Putamen (tissue), 1 donor: ENCODE measurements around the gene CLCN7.
A peak's percentile ranks its signal among the peaks of the same experiment; 100 is the strongest.

ENCODE experiments used
- DNase-seq: peaks from one replicate; pipeline ENCODE4 v3.0.0-alpha.2; 2016; ENCODE audit warnings: low spot score

The CLCN7 gene

DNA sequence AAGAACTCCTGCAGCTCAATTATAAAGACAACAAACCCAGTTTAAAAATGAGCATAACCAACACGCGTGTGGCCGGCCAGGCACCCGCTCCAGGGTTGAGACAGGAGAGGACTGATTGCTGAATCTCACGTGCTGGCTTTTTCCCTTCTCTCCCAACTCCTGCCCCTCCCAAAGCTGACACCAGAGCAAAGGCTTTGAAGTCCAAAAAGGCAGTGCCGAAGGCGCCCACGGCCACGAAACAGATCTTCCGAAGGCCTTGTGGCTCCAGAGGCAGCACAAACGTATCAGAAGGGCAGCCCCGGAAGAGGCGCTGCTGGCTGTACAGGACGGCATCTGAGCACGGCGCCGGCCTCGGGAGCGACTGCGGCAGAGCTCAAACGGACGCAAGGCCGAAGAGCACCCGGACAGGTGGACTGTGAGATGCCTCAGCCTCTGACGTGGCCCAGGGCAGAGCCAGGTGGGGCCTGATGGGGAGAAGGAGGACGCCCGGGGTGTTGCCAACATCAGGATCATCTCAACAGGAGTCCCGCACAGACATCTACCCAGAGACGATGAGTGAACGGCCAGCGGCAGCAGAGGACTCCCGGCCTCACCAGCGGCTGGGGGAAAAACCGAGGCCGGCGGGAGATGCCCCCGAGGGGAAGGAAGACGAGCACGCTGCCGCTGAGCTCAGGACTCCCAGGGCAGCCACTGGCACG lies 10.5 kb downstream of the CLCN7 start:
- DNase-seq: no peak

DNA sequence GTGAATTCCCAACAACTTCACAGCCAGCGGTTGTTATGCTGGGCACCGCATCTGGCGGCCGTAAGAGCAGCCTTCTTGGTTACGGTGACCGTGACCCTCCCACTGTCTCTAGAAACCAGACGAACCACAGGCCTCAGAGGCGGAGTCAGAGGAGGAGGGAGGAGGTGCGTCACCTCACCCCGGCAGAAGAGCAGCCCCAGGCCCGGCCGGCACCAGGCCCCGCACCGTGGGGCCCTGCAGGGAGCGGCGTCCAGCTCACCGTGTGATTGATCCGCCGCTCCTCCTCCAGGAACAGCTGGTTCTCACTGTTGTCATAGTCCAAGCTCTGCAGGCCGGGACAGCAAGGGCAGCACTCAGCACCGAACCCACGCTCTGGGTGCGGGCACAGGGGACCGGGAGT lies 13.7 kb downstream of the CLCN7 start:
- DNase-seq: no peak

DNA sequence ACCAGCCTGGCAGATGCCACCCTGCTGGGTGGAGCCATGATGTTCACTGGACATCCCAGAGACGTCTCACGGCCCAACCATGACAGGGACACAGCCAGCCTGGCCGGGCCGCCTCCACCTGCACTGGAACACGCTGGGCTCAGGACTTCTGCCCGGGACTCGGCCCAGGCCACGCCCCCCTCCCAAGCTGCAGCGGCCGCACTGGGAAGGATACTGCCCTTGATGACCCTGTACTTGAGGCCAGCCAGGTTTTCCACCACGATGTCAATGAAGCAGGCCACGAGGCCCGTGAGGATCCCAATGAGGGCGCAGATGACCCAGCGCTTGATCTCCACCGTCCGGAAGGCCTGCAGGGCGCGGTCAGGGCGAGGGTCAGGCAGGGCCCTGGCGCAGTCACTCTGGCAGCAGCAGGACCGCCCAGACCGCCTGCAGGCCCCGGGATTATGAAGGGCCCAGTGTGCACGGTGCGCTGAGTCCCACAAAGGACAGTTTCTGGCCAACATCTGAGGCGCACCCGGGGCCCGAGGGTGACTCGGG lies 14.2 kb downstream of the CLCN7 start:
- no peak for DNase-seq

DNA sequence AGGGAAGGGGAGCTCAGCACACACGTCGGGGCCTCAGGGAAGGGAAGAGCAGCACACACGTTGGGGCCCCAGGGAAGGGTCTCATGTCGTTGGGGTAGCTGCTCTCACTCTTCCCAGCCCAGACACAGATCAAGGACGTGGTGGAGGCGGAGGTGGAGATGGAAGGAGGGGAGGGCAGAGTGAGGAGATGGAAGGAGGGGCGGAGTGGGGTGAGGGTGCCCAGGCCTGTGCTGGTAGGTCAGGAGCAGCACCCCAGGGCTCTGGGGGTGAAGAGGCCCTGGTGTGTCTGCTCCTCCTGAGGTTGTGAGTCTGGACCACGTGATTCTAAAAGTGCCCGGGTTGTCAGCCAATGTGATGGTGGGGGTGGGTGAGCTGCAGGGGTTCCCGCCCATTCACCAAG lies 14.9 kb downstream of the CLCN7 start:
- no peak for DNase-seq

DNA sequence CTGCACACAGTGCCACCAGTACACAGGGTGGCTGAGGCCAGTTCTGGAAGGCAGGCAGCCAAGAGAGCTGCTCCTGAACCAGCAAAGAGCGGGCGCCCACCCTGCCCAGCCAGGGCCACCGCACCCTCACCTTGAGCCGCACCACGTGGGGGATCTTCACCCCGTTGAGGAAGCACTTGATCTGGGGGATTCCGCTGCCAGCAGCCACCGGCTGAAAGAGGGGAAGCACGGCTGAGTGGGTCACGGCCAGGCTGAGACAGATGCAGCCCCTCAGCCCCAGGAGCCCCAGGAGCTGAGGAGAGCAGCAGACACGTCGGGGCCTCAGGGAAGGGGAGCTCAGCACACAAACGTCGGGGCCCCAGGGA lies 15.9 kb downstream of the CLCN7 start:
- DNase-seq: no peak

DNA sequence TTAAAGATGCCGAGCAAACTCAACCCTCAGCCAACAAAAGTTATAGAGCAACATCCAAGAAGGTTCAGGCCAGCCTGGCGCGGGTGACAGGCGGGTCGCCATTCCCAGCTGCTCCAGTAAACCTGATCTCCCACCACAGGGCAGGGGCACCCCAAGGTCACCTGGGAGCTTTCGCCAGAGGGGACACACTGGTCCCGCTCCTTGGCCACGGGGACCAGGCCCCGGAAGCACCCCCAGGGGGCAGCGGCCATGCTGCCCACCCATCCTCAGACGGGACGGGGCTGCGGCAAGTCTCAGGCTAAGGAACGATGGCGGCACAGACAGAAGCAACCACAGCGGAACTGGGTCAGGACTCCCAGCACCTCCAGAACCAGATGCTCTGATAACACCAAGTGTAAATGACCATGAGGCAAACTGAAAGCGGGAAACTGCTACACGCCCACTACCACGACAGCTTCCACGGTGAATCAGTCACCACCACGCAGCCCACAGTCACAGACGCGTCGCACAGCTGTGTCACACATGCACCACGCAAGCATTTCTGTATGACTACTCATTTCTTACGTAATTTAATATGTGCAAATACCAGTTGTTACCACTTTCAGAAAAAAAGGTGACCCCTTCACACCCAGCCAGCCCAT lies 16.4 kb downstream of the CLCN7 start:
- peak; percentile 8 for DNase-seq

DNA sequence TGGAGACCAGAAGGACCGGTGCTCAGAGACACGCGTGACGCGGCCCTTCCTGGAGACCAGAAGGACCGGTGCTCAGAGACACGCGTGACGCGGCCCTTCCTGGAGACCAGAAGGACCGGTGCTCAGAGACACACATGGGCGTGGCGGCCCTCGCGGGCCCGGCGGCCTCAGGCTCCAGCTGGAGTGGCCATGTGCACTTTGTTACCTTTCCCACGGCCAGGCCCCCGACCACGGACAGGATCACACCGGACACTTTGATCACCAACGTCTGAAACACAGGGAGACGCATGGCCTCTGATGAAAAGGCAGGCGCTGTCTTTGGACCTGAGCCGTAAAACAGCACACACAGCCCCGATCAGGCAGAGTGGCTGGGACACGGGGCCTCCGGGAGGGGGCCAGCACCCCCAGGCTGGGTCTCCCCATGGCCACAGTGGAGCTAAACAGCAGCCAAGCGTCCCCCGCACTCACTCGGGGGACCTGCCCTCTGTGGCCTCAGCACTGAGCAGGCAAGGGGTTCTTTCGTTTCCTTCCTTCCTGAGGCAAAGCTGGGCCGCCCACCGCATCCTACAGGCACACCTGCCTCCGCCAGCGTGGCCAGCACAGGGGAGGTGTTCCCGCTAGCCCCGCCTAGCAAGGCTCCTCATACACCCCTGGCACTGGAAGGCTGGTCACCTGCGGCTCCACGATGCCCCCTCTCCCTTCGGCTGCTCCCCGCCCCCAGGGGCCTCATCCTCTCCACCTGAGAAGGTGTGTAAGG lies 17.2 kb downstream of the CLCN7 start:
- no peak for DNase-seq

DNA sequence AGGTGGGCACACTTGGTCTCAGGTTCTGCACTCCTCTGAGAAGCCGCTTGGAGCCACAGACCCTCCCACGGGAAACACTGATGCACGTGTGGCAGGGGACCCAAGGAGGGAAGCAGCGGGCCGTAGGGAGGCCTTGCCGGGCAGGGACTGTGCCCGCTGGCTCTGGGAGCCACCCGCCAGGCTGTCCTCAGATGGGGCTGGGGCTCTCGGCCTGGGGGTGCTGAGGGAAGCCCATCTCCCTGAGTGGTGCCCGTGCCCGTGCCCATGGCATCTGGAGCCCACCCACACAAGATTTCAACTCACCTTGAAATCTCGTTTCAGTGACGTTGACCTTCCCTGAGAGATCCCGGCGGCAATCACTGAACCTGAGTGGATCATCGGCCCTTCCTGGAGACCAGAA lies 17.9 kb downstream of the CLCN7 start:
- DNase-seq: no peak

DNA sequence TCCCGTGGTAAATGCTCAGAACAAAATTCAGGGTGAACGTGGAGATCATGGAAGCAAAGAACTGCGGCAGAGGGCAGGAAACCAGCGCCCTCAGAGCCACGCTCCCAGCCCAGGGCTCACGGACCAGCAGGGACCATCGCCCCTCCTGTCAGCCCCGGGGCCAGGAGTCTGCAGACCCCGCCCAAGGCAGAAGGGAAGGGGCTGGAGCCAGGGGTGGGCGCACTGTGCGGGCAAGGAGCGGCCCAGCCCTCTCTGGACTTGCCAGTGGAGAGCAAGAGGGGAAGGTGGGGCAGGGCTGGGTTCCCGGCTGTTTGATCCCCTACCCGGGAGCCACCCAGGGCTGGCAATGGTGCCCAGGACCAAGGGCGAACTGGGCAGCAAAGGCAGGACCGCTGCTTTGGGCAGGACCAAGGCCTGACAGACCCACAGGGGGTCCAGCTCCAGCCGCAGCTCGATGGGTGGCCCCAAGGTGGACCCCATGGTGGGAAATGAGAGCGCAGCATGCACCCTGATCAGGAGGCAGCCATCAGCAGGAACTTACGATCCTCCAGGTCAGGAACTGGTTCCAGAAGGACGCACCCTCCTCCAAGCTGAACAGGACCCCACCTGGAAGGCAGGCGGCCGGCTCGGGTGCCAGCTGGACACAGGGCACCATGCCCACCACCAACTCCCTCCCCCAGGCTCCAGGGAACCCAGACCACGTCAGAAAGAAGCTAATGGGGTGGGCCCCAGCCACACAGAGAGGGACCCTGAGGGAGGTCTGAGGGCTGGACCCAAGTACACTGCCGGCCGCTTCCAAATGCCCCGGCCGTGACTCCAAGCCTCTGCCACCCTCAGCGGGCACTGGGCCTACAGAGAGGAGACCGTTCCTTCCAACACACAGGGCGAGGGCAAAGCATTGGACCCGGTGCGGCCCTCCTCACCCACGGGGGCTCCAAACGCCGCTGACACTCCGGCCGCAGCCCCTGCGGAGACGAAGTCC lies 19.3 kb downstream of the CLCN7 start:
- DNase-seq: no peak

DNA sequence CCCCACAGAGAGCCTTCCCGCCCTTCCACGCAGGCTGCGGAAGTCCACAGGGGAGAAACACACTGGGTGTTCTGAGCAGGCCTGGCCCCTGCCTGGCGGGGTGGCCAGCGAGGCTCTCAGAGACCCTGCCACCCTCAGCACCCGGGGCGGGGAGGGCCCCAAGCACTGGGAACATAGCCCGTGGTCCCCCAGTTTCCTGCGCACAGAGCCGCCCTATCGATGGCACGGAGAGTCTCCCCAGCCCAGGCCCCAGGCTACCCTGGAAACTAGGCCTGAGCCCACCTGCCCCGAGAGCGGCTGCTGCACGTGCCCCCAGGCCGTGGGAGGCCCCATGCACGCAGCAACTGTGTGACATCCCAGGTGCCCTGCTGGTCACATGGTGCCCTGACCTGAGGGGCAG lies 20.3 kb downstream of the CLCN7 start:
- no peak for DNase-seq

DNA sequence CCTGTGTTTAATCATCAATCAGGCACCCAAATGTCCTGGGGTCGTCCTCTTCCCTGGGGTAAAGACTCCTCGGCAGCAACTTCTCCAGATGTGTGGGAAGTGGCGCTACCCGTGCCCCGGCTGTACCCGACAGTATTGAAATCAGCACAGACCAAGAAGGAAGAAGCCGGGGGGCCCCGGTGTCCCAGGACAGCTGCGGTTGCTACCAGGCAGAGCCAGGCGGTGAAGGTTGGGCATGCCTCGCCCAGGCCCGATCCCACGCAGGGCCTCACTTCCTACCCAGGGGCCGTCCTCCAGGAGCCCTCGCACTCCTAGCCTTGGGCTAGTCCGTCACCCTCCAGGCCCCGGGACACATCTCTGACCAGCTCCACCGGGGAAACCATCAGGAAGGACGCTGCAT lies 21.5 kb downstream of the CLCN7 start:
- DNase-seq: no peak

DNA sequence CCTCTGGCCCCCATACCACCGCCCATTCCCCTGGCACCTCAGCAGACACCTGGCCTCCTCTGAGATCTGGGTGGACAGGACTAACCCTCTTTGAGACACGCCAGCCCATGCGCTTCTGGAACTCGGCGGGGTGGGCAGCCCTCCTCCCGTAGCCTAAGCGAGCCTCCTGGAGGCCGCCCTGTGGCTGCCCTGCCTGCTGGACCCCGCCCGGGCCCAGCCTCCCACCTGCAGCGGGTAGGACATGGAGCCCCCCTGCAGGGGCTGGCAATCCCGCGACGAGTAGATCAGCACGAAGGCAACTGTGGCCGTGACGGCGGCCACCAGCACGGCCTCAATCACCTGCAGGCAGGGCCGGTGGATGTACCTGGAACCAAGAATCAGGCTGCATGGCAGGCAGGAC lies 22.3 kb downstream of the CLCN7 start:
- DNase-seq: no peak

DNA sequence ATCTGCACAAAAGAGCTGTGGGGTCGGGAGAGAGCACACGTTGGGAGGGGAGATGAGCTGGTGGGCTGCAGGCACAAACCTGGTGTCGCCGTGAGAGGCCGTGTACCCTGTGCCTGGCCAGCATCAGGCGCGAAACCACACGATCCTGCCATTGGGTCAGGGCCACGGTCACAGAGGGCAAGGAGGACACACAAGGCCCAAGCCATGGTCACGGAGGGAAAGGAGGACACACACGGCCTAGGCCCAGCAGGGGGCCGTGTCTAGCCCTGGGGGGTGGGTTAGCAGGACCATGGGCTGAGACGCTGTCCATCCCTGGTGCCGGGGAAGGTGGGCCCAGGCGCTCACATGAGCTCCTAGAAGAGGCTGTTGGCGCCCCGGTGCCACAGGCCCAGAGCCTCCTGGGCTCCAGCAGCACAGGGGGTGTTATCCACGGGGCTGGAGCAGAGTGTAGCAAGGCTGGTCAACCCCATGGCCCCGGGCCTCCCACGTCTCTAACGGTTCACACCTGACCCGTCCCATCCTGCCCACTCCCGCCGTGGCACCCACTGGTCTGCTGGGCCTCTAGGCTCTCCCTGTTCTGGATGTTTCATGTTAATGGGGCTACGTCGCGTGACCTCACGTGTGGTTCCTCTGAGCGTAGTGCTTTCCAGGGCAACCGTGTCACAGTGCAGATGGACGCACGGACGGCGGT lies 23.0 kb downstream of the CLCN7 start:
- DNase-seq: no peak

DNA sequence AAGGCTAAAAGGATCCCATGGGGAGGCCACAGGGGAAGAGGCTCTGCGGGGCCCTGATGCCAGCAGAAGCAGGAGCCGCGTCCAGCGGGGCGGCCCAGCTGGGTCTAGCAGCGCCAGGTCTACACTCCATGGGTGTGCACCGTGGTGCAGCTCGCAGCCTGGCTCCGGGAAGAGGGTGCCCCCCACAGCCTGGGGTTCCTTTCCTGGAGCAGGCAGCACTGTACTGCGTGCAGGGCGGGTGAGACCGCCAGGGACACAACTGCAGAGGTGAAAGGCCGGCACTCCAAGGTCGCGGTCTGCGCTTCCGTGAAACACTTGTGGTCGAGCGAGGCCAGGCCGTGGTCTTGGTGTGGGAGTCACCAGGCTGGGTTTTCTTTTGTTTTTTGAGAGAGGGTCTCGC lies 24.0 kb downstream of the CLCN7 start:
- DNase-seq: no peak

DNA sequence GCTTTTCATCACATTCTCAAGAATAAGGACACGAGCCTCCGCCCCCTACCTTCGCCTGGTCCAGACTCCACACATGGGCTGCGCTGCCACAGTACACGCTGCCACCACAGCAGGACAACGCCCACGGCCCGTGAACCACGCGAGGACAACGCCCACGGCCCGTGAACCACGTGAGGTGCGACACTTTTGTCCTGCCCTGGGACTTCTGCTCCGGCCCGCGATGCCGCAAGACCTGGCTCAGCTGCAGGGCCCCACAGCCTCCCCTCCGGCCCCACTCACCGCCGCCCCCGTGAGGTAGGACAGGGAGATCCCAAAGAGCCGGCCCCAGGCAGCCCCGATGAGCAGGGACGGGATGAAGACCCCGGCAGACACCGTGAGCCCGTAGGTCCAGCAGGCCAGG lies 24.6 kb downstream of the CLCN7 start:
- no peak for DNase-seq

DNA sequence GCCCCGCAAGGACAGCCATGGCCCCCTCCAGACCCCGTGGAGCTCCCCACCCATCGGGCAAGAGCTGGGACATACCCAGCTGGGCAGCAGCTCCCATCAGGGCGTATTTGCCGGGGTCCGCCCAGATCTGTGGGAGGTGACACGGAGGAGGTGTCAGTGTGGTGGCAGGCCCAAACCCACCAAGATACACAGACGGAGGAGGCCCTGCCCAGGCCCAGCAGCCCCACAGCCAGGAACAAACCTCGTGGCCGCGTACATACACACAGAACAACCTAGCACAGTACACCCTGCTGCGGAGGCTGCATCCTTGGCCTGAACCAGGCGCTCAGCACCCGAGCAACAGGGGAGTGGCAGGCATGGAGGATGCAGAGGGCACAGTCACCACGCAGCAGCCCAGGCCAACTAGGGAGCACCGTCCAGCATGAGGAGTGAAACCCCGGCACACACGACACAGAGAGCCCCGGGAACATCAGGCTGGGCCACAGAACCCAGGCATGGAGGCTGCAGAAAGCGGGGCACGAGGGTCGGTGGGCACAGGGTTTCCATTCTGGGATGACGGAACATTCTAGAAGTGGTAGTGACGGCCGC lies 25.5 kb downstream of the CLCN7 start:
- no peak for DNase-seq

DNA sequence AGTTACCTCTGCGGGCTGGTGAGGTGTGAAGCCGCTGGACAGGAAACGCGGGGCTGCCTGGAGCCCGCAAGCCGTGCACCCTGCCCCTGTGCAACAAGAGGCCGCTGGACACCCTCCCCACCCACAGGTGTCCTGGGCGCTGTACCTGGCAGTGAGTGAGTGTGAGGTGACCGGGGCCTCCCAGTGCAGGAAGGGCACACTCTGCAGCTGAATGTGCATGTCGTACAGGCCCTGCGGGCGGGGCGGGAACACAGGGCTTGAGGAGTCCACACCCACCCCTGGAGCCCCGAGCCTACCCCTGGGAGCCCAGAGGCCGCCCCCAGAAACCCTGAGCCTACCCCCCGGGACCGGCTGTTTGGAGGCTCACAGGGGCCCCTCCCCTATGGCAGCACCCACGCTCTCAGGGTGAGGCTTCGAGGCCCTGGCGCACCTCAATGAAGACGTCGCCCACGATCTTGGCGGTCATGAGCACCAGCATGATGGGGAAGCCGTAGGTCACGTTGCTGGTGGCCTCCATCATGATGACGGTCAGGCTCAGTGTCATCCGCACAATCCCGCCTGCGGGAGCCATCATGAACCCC lies 26.2 kb downstream of the CLCN7 start:
- no peak for DNase-seq

DNA sequence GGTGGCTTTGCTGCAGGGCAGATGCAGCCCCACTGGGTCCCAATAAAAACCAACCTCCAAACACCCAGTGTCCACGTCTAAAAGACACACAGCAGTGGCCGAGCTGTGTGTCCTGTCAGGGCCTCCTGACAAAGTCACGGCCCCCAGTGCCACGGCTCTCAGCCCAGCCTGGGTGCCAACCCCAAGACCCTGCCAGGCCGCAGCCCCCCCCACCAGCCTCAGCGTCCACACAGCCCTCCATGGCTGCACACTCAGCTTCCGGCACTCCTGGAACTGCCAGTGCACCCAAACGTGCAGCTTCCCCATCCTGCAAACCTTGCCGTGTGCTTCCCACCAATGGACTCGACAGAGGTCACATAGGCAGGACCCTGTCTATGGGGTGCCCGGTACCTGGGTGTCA lies 26.9 kb downstream of the CLCN7 start:
- no peak for DNase-seq

DNA sequence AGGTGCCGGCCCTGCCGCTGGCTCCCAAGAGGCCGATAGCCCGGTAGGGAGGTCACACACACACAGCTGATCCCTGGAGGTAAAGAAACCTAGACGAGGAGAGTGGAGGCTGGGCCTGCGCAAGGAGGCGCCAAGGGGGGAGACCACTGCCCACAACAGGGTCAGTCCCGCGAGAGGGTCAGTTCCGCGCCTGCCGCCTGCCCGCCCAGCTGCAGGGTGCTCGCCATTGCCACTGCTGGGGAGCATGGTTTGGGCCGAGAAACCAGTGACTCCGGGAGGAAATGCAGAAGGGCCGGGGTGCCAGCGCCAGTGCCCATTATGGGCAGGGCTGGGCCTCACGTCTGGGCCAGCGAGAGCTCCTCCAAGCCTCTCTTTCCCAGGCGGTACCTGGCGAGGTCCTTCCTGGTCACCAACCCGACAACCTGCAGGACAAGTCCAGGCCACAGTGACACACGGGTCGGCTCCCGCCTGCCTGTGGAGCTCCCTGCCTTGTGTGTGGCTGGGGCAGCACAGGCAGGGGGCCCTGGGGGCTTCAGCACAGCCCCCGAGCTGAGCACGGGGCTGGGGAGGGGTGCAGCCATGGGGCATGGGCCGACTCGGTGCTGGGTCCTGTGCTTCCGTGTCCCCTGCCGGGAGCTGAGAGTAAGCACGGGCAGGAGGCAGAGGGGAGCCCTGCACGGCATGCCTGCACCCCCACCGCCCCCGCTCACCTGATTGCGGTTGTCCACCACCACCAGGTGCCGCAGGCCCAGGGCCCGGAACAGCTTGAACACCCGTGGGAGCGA lies 28.3 kb downstream of the CLCN7 start:
- no peak for DNase-seq
